HepG2 (cell line): Measurements from ENCODE around the gene BPHL. TPM values are rescaled to one million over a fixed set of nuclear protein-coding genes. Genes with fewer than 3 reads are reported as not detected.

Experiments
- GATA4 ChIP-seq: sonication (generic); IDR thresholded peaks from 2 replicates; pipeline ENCODE4 v1.6.1; 2016; ENCODE audit warnings: antibody characterized with exemption, low read depth, borderline replicate concordance
- HOXD1 ChIP-seq: sonication (generic); formaldehyde crosslinking; IDR thresholded peaks from 2 replicates; pipeline ENCODE4 v1.5.0; 2020; ENCODE audit warnings: missing genetic modification reagents
- ISX ChIP-seq: sonication (generic); formaldehyde crosslinking; conservative IDR thresholded peaks from 2 replicates; pipeline ENCODE4 v1.5.0; 2020; ENCODE audit warnings: missing genetic modification reagents
- MEIS2 ChIP-seq: sonication (generic); formaldehyde crosslinking; IDR thresholded peaks from 2 replicates; pipeline ENCODE4 v1.9.0; 2021; ENCODE audit warnings: mild to moderate bottlenecking, missing genetic modification reagents
- NAIF1 ChIP-seq: sonication (generic); formaldehyde crosslinking; IDR thresholded peaks from 2 replicates; pipeline ENCODE4 v1.5.0; 2020; ENCODE audit warnings: mild to moderate bottlenecking, missing genetic modification reagents, borderline replicate concordance
- NFE2L2 ChIP-seq: fragments of 150-350 bp; IDR thresholded peaks from 2 replicates; pipeline ENCODE4 v1.6.1; 2014; ENCODE audit warnings: low read length
- NPAS2 ChIP-seq: sonication (generic); formaldehyde crosslinking; IDR thresholded peaks from 2 replicates; pipeline ENCODE4 v1.8.0; 2022; ENCODE audit warnings: mild to moderate bottlenecking, missing genetic modification reagents, borderline replicate concordance
- PCBP2 ChIP-seq: fragments of 200-400 bp; formaldehyde crosslinking; optimal IDR thresholded peaks from 2 replicates; pipeline ENCODE3; 2018; ENCODE audit warnings: low read length, low read depth; ENCODE audit not compliant: poor library complexity, severe bottlenecking
- TOPORS ChIP-seq: sonication (generic); formaldehyde crosslinking; IDR thresholded peaks from 2 replicates; pipeline ENCODE4 v1.8.0; 2023; ENCODE audit warnings: mild to moderate bottlenecking, missing genetic modification reagents
- ZNF460 ChIP-seq: sonication (generic); formaldehyde crosslinking; IDR thresholded peaks from 2 replicates; pipeline ENCODE4 v1.5.1; 2020; ENCODE audit warnings: missing genetic modification reagents, mild to moderate bottlenecking, borderline replicate concordance
- ZNF562 ChIP-seq: sonication (generic); formaldehyde crosslinking; IDR thresholded peaks from 2 replicates; pipeline ENCODE4 v1.8.0; 2022; ENCODE audit warnings: missing genetic modification reagents, borderline replicate concordance
- ZNF746 ChIP-seq: sonication (generic); formaldehyde crosslinking; IDR thresholded peaks from 2 replicates; pipeline ENCODE4 v1.8.0; 2022; ENCODE audit warnings: mild to moderate bottlenecking, missing genetic modification reagents
- ZNF839 ChIP-seq: sonication (generic); formaldehyde crosslinking; IDR thresholded peaks from 2 replicates; pipeline ENCODE4 v1.4.0; 2020; ENCODE audit warnings: missing genetic modification reagents, mild to moderate bottlenecking, borderline replicate concordance
- polyA plus RNA-seq, 8 experiments: library from polyadenylated mRNA; depleted of rRNA in 3 of 8; stranded (reverse) in 7 of 8; unstranded in 1 of 8; fragments of >200 nt; fragmentation: Illumina TruSeq in 4 of 8; extraction: Trizol in 4 of 8; gene quantifications; 2 replicates each; pipeline versions ENCODE4 v1.2.1 to v1.2.3, GENCODE V29; 2011 to 2016; ENCODE audit warnings: low read depth in 4 of 8, missing spikeins in 1 of 8, mixed read lengths in 1 of 8; ENCODE audit not compliant: insufficient read depth in 1 of 8
- total RNA-seq, 5 experiments: library from RNA; depleted of rRNA; stranded (reverse); fragments of >200 nt; fragmentation: Illumina TruSeq; extraction: Trizol; gene quantifications; 2 replicates each; pipeline ENCODE4 v1.2.3, GENCODE V29; 2016; ENCODE audit warnings: low read depth in 1 of 5
- TF ChIP-seq, protein P1 (sequence below): sonication (generic); formaldehyde crosslinking; IDR thresholded peaks from 2 replicates; pipeline ENCODE4 v1.5.0; 2020; ENCODE audit warnings: mild to moderate bottlenecking, missing genetic modification reagents, borderline replicate concordance
- TF ChIP-seq, protein P2 (sequence below): sonication (generic); formaldehyde crosslinking; IDR thresholded peaks from 2 replicates; pipeline ENCODE4 v1.4.0; 2020; ENCODE audit warnings: mild to moderate bottlenecking, missing genetic modification reagents
- TF ChIP-seq, protein P3 (sequence below): sonication (generic); formaldehyde crosslinking; IDR thresholded peaks from 2 replicates; pipeline ENCODE4 v1.4.0; 2020; ENCODE audit warnings: missing genetic modification reagents

Gene BPHL
- total and polyA plus RNA-seq, 2 of the 13 experiments (the other 11 are each of a cell fraction or from before 2014, with no cell fraction given): 37.8 to 39.5 TPM

DNA sequence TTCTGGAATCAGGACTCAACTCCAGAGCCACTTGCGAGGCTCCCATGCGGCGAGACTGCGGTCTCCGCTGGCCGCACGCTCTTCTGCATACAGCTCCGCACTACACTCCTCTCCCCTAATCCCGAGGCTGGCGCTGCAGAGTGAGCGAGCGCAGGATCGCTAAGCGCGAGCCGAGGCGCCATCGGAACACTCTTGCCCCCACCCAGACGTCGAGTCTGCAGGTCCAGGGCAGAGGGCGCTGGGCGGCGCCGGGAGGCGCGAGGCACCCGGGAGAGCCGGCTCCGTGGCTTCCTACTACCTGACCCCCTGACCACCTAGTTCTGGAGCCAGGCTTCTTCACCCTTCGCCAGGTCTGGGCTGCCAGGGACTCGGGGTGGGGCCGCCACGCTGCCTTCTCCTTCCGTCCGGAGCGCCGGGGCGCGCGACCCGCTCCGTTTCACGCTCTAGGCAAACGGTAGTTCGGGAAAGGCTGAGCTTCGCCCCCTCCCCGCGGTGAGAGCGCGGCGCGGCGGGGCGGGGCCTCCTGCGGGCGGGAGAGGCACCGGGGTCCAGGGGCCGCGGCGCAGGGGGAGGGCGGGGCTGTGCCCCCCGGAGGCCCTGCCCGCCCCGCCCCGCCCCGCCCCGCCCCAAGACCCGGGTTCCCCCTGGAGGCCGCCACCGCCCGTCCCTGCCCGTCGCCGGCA is 44.2 kb downstream of the BPHL start (continued):
- TF ChIP-seq GATA4 (0 out of 2 replicates have a peak, but pooled peaks have one; percentile 18), NFE2L2 (no peak), ZNF562 (CRISPR knock-in tag) (no peak), ZNF839 (CRISPR knock-in tag) (no peak), PCBP2 (no peak), NAIF1 (CRISPR knock-in tag) (0 out of 2 replicates have a peak, but pooled peaks have one; percentile 44), ZNF460 (CRISPR knock-in tag) (no peak; the same call in 1 of the 2 replicates), TOPORS (CRISPR knock-in tag) (0 out of 2 replicates have a peak, but pooled peaks have one; percentile 51), ZNF746 (CRISPR knock-in tag) (peak; percentile 91), NPAS2 (CRISPR knock-in tag) (no peak), HOXD1 (CRISPR knock-in tag) (peak; percentile 88), MEIS2 (CRISPR knock-in tag) (peak; percentile 78; the same call in 1 of the 2 replicates), ISX (no peak)
- TF ChIP-seq, protein P1, sequence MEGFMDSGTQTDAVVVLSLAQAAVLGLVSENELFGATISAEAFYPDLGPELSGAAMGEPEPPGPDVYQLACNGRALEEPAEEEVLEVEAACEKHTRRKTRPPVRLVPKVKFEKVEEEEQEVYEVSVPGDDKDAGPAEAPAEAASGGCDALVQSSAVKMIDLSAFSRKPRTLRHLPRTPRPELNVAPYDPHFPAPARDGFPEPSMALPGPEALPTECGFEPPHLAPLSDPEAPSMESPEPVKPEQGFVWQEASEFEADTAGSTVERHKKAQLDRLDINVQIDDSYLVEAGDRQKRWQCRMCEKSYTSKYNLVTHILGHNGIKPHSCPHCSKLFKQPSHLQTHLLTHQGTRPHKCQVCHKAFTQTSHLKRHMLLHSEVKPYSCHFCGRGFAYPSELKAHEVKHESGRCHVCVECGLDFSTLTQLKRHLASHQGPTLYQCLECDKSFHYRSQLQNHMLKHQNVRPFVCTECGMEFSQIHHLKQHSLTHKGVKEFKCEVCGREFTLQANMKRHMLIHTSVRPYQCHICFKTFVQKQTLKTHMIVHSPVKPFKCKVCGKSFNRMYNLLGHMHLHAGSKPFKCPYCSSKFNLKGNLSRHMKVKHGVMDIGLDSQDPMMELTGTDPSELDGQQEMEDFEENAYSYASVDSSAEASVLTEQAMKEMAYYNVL (CRISPR knock-in tag): peak; percentile 73; the same call in 1 of the 2 replicates
- TF ChIP-seq, protein P2, sequence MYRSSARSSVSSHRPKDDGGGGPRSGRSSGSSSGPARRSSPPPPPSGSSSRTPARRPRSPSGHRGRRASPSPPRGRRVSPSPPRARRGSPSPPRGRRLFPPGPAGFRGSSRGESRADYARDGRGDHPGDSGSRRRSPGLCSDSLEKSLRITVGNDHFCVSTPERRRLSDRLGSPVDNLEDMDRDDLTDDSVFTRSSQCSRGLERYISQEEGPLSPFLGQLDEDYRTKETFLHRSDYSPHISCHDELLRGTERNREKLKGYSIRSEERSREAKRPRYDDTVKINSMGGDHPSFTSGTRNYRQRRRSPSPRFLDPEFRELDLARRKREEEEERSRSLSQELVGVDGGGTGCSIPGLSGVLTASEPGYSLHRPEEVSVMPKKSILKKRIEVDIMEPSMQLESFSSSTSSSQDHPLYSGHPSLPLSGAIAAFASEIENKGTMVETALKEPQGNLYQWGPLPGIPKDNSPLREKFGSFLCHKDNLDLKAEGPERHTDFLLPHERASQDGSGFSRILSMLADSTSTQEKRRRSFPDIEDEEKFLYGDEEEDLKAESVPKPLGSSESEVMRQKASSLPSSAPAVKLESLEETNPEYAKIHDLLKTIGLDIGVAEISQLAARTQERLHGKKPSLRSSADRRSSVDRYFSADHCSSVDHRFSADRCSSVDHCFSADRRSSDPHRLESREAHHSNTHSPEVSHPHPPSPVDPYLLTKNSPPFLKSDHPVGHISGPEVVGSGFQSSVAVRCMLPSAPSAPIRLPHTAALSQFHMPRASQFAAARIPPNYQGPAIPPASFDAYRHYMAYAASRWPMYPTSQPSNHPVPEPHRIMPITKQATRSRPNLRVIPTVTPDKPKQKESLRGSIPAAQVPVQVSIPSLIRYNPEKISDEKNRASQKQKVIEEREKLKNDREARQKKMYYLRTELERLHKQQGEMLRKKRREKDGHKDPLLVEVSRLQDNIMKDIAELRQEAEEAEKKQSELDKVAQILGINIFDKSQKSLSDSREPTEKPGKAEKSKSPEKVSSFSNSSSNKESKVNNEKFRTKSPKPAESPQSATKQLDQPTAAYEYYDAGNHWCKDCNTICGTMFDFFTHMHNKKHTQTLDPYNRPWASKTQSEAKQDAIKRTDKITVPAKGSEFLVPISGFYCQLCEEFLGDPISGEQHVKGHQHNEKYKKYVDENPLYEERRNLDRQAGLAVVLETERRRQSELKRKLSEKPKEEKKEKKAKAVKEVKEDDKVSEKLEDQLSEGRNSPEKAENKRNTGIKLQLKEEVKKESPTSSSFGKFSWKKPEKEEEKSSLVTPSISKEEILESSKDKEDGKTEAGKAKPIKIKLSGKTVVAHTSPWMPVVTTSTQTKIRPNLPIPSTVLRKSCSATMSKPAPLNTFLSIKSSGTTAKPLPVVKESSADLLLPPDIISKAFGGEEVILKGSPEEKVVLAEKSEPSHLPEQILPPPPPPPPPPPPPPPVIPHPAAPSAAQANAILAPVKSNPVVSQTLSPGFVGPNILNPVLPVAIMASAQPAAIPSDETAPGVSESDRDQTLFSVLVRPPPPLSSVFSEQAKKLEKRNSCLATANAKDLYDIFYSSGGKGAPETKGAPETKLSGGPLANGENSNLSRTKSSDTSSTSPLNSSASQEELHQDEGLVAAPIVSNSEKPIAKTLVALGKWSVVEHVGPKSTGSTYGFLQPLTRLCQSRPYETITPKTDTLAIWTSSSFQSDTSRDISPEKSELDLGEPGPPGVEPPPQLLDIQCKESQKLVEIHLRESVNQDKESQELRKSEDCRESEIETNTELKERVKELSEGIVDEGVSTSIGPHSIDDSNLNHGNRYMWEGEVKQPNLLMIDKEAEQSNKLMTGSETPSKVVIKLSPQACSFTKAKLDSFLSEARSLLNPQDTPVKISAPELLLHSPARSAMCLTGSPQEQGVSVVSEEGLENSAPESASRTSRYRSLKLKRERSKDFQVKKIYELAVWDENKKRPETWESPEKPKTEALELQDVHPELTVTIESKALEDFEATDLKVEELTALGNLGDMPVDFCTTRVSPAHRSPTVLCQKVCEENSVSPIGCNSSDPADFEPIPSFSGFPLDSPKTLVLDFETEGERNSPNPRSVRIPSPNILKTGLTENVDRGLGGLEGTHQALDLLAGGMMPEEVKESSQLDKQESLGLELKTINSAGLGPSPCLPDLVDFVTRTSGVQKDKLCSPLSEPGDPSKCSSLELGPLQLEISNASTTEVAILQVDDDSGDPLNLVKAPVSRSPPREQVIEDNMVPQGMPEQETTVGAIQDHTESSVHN (CRISPR knock-in tag): peak; percentile 39; the same call in 1 of the 2 replicates
- TF ChIP-seq, protein P3, sequence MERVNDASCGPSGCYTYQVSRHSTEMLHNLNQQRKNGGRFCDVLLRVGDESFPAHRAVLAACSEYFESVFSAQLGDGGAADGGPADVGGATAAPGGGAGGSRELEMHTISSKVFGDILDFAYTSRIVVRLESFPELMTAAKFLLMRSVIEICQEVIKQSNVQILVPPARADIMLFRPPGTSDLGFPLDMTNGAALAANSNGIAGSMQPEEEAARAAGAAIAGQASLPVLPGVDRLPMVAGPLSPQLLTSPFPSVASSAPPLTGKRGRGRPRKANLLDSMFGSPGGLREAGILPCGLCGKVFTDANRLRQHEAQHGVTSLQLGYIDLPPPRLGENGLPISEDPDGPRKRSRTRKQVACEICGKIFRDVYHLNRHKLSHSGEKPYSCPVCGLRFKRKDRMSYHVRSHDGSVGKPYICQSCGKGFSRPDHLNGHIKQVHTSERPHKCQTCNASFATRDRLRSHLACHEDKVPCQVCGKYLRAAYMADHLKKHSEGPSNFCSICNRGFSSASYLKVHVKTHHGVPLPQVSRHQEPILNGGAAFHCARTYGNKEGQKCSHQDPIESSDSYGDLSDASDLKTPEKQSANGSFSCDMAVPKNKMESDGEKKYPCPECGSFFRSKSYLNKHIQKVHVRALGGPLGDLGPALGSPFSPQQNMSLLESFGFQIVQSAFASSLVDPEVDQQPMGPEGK (CRISPR knock-in tag): peak; percentile 91
